Activated CD4-positive, alpha-beta T cell treated with anti-CD3 and anti-CD28 coated beads, Interleukin-2, Interleukin-4, amounts not matched to agents 100 ng/mL and 50 ng/mL, durations not matched to agents 16 hours and 8 hours (primary cell): ENCODE results near the gene STRA6.
"Not testable (repeated sequence)": the region's sequence is repeated elsewhere in the genome, so short reads cannot be mapped to it uniquely, and the experiment has no call there.

ENCODE experiments used
- DNase-seq: peaks from one replicate; pipeline ENCODE4 v3.0.0-alpha.2; 2020; ENCODE audit warnings: low spot score

Gene STRA6

DNA sequence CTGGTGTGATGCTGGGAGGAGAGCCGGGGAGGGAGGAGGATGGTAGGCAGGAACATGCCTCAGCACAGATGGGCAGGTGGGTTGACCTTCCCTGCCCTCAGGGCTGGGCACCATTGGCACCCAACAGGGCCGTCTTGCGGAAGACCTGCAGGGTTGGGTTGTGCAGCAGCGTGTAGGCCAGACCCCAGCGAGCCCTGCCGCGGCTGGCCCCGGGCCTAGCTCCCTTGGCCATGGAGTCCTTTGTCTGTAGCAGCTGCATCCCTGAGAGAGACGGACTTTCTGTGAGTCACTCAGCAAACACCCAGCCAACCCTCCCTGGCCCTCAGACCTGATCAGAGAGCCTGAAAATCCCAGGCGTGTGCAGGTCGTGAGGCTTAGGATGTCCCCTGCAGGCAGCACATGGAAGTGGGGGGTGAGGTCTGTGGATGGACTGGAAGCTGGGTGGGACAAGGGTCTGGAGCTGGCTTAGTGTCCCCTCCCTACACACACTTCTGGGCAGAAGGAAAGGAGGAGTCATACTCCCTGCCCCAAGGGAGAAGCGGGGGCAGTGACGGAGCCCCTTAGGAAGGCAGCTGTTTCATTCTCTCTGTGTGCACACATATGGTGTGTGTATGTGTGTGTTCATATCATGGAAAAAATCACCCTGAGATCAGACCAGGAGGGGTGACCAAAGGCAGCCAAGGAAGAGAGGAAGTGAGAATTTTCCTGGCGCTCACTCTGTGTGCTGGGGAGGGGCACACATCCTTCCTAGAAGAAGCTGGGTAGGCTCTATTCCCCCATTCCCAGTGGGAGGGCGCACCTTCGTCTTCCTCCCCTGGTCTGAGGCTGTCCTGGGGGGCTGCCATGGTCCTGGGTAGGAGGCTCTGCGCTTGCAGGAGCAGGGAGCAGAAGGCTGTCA lies 22.4 kb downstream of the STRA6 start:
- no peak for DNase-seq

DNA sequence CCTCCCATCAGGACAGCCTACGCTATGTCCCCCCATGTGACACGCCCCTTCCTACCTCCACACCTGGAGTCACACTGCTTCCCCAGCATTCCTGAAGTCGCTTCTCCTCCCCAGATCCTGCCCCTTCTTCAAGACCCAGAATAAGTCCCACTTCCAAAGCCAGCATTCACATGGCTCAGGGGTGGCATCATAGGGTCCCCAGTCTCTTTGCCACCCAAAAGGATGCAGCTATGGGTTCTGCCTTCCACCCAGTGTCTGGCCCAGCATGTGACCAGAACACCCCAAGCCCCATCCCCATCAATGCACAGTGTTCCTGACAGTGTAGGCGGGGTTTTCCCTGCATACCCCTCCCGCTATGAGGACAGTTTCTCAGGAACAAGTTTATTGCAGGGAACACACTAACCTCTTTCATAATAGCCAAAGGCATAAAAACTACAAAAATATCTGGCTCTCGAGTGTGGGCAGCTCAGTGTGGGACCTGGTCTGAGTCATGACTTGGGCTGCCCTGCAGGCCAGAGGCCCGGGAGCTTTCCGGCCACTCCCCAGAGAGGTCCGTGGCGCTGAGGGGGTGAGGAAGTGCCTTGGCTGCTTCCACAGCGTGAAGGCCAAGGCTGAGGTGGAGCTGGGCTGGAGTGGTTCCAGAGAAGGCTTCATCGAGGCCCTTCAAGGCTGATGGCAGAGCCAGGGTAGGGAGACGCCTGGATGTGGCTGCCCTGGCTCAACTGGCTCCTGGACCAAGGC lies 23.3 kb downstream of the STRA6 start:
- DNase-seq: no peak

DNA sequence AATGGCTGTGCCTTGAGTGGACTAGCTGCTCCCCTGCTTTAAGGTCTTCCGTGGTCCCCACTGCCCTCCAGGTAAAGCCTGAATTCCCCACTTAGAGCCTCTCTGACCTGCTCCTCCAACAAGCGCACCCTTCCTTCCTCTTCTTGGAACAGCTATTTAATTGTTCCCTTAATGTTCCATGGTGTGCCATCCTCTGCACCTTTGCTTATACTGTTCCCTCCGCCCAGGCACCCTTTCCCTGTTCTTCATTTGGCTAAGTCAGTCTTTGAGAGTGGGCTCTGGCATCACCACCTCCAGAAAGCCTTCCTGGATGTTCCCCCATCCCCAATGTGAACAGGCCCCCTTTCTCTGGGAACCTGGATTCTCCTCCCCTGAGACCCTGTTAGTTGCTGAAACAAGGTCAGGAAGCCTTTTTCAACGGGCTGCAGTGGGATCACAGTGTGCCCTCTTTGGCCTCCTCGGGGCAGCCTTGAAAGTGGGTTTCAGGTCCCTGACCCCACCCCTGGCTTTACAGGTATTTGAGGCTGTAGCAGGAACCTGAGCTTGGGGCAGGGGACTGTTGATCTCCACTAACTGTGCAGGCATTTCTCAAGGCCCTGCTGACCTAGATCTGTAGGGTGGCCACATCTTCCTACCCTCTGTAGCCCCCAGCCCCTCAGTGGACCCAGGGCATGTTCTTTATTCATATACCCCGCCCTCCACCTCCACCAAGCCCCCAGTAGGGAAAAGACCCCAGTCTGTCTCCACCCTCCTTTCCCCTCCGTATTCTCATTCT lies 24.1 kb downstream of the STRA6 start:
- no peak for DNase-seq

DNA sequence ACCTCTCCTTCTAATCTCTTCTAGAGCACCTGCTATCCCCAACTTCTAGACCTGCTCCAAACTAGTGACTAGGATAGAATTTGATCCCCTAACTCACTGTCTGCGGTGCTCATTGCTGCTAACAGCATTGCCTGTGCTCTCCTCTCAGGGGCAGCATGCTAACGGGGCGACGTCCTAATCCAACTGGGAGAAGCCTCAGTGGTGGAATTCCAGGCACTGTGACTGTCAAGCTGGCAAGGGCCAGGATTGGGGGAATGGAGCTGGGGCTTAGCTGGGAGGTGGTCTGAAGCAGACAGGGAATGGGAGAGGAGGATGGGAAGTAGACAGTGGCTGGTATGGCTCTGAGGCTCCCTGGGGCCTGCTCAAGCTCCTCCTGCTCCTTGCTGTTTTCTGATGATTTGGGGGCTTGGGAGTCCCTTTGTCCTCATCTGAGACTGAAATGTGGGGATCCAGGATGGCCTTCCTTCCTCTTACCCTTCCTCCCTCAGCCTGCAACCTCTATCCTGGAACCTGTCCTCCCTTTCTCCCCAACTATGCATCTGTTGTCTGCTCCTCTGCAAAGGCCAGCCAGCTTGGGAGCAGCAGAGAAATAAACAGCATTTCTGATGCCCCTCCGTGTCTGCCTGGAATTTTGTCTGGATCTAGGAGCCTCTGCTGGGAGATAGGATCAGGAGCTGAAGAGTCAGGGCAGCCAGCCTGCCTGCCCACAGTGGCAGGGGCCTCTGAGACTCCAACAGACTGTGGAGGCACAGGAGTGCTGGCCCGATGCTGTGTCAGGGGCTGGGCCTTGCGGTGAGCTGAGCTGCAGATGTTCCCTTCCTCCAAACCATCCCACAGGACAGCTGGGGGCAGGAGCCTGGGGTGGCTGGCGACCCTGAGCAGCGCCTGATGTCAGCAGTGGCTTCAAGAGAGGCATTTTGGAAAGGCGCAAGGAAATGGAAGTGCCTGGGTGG lies 26.0 kb downstream of the STRA6 start:
- DNase-seq: no peak

DNA sequence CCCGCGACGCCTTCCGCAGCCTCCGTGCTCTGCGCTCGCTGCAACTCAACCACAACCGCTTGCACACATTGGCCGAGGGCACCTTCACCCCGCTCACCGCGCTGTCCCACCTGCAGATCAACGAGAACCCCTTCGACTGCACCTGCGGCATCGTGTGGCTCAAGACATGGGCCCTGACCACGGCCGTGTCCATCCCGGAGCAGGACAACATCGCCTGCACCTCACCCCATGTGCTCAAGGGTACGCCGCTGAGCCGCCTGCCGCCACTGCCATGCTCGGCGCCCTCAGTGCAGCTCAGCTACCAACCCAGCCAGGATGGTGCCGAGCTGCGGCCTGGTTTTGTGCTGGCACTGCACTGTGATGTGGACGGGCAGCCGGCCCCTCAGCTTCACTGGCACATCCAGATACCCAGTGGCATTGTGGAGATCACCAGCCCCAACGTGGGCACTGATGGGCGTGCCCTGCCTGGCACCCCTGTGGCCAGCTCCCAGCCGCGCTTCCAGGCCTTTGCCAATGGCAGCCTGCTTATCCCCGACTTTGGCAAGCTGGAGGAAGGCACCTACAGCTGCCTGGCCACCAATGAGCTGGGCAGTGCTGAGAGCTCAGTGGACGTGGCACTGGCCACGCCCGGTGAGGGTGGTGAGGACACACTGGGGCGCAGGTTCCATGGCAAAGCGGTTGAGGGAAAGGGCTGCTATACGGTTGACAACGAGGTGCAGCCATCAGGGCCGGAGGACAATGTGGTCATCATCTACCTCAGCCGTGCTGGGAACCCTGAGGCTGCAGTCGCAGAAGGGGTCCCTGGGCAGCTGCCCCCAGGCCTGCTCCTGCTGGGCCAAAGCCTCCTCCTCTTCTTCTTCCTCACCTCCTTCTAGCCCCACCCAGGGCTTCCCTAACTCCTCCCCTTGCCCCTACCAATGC lies 27.1 kb downstream of the STRA6 start:
- DNase-seq: no peak

DNA sequence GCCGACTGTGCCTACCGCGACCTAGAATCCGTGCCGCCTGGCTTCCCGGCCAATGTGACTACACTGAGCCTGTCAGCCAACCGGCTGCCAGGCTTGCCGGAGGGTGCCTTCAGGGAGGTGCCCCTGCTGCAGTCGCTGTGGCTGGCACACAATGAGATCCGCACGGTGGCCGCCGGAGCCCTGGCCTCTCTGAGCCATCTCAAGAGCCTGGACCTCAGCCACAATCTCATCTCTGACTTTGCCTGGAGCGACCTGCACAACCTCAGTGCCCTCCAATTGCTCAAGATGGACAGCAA lies 27.7 kb downstream of the STRA6 start:
- DNase-seq: no peak

DNA sequence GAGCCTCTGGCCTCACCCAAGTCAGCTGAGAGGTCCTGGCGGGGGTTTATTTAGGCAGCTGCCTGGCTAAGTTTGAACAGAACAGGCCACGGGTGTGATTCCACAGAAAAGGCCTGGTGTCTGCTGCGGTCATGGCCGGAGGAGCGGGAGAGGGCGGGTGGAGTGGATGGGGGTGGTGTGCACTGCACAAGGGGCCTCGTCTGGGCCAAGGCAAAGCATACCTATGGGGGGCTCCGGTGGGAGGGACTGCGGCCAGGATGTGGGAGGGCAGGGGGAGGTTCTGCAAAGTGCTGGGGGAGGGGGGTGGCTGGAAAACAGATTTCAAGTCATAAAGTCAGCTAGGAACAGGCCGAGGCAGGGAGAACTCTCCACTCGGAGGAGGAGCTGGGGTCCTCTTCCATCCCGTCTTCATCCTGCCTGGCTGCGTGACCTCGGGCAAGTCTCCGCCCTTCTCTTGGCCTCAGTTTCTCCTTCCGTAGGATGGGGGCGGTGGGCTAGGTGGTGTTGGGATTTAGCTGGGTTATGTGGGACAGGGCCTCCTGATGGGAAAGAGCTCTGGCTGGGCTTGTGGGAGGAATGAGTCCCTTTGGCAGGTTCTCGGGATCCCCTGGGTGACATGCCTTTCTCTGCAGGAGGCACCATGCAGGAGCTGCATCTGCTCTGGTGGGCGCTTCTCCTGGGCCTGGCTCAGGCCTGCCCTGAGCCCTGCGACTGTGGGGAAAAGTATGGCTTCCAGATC lies 28.2 kb downstream of the STRA6 start:
- DNase-seq: no peak

DNA sequence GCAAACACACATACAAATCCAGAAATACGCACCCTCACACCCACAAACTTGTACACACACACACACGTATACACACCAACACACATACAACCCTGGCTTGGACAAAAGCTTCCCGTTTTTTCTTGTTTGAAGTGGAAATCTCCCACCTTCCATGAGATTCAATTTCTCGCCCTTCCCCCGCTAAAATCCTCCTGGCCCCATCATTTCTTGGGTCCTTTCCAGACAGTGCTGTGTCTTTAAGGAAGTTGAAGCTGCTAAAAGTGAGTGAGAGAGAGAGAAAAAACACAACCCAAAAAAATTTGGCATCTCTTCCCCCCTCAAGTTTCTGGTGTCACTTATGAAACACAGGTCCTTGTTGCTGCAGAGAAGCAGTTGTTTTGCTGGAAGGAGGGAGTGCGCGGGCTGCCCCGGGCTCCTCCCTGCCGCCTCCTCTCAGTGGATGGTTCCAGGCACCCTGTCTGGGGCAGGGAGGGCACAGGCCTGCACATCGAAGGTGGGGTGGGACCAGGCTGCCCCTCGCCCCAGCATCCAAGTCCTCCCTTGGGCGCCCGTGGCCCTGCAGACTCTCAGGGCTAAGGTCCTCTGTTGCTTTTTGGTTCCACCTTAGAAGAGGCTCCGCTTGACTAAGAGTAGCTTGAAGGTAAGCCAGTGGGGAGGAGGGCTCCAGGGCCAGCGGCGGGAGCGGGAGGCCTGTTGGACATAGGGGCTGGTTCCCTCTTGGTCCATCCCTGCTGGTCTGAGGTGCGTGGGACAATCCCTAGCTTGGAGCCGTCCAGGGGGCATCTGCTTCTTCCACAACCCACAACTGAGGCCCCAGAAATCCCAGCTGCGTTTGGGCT lies 29.0 kb downstream of the STRA6 start, which contains the start of gene ISLR:
Gene ISLR, plus strand, starts transcription at position 331 of the 839 bp plus-strand sequence. CDS start 1,149 bp downstream, outside the sequence.
- no peak for DNase-seq

DNA sequence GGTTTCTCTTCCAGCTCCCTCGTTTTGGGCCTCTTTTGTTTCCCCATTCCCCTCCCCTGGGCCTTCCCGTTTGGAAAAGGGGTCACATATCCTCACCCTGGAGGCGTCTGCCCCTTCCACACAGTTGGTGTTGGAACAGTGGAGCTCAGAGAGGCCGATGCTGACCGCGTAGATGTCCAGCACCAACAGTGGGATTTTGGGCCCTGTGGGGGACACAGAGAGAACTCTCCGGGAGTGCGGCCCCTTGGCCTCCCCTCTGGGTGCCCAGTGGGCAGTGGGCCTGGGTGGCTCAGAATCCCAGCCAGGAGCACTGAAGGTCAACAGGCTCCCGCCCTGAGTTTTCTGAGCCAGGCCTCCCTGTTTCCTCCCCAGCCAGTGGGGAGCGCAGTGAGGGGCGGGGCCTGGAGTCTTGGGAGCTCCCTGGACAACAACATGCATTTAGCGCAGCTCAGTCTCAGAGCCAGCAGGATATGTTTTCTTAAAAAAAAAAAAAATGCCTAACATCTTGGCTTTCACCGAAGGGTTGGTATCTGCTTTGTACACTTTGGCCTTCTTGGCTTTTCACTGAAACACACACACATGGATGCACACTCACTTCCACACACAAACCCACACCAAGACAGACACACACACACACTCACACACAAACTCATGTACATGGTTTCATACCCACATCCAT lies 29.7 kb downstream of the STRA6 start:
- no peak for DNase-seq

DNA sequence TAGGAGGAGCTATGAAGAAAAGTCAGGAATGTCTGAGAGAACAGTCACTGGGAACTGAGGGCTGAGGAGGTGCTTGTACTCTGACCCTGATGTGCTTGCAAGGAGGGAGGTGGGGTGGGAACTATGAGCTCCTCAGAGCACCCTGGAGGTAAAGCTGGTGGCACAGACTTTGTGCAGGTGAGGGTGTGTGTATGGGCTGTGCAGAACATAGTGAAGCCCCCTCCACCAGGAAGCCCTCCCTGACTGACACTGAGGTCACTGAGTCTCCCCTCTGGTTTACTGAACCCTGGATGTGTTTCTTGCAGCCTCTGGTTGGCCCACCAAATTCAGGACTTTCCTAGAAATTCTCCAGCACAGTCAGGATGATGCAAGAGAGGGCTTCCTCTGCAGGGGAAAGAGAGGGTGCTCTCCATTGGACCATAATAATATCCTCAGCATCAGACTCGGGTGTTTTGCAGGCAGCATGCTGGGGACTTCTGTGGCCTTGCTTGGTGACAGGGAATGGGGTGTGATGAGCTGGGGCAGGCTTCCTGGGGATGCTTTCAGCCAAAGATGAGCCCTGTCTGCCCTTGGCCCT lies 30.5 kb downstream of the STRA6 start:
- DNase-seq: no peak

DNA sequence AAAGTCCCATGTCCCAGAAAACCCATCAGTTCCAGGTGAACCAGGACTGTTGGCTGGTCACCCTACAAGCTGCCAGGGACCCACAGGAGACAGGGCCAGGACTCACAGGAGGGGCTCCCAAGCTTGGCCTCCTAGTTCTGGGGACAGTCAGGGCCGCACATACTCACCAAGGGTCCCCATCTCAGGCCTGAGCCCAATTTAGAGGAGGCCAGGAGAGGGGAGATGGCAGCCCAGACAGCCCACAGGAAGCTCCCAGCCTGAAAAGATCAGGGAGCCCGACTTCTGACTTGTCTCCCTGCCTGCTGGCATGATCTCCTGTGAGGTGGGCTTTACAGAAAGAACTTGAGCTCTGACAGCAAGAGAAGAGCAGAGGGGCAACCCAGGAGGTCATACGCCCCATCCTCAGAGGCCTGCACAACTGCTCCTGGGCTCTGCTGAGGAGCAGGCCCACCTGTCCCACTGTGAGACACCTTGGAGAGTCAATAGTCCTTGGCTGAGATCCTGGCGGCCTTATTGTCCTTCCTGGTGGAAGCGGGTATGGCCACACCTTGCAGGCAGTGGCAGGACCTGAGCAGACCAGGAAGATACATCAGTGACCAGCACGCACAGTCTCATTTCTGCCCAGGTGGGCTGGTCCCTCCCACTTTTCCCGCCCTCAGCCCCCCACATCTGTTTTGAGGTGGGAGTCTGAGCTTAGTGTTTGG lies 31.6 kb downstream of the STRA6 start:
- DNase-seq: no peak

DNA sequence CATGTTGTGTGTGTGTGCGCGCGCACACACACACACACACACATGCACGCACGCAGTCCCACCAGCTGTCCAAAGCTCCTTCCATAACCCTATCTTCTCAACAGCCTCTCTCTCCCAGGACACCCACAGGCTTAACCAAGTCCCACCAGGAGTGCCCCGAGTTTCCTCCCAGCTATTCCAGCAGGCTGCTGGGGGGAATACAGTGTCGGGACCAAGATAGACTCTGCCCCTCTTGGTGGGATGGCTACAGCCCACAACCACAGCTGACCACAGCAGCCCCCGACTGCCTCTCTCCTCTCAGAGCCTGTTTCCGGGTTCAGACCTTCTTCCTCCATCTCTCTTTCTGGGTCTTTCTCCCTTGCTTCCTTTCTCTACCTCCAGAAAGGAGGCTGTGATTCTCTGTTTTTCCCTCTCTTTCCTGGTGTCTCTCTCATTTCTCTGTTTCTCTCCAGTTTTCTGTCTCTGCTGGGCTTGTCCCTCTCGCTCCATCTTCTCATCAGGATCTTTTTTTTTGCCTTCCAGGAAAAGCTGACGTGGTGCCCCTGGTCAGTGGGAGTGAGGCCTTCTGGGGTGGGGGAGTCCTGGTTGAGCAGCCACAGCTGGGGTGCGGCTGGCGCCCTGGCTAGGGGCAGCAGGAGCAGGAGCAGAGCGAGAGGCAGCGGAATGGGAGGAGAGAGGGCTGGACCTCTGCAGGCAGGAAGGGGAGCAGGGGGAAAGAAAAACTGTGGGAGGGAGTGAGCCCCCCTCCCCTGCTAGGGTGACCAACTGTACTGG lies 32.3 kb downstream of the STRA6 start:
- DNase-seq: no peak

DNA sequence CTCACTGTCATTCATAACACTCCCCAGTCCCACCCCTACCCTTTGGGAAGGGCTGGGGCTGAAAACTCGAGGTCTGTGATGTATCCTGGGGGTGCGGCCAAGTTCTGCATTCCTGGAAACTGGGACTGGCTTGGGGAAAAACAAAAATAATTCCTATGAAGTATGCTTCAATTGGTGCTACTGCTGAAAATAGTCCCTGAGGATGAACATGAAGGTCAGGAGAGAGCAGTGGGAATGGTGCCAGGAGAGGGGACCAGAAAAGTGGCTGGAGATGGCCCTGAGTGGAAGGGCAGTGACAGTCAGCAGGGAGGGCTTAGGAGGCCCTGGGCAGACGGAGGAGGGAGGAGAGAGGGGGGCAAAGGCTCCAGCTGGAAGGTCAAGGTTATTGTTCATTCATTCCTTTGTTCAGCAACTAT lies 33.9 kb downstream of the STRA6 start:
- no peak for DNase-seq

DNA sequence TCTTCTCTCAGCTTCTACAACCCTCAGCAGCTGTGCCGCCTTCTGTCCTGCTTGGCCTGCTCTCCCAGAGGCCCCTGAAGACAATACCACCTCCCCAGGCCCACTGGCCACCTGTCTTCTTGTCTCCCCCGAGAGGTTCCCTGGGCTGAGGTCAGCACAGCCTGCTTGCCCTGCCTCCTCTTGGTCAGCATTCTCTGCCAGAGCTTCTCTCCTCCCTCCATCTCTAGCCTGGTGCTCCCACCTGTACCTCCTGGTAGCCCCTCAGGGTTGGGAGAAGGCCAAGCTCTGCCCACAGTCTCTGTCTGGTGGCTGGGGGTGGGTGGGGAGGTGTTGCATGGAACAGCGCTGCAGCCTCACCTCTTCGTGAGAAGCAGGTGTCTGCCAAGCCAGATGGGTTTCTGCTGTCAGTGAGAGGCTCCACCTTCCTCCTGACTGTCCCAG lies 34.7 kb downstream of the STRA6 start:
- no peak for DNase-seq

DNA sequence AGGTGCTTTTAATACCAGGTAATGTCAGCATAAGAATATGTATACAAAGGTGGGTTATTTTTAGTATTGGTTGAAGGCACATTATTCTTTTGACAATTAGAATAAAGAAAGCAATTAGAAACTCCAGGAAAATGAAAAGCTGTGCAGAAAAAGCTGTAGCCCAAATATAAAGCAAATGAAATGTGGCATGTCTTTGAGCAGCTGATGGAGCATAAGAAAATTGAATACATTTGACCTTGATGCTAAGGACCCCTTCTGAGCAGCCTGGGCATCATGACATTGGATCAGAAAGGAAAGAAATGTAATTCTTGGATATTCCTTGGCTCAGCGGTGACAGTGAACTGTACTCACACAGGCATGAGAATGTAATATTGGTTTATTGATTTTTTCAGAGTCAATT lies 37.1 kb downstream of the STRA6 start:
- no peak for DNase-seq

DNA sequence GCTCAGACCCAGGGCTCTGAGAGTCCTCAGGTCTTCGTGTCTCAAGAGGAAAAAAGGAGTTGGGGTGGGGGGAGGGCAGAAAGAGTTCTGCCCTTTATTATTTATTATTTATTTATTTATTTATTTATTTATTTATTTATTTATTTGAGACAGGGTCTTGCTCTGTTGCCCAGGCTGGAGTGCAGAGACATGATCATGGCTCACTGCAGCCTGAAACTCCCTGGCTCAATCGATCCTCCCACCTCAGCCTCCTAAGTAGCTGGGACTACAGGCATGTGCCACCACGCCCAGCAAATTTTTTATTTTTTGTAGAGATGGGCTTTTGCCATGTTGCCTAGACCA lies 40.4 kb downstream of the STRA6 start:
- DNase-seq: not testable (repeated sequence)
